ENCODE results near the gene CBLB. TPM values are rescaled to one million over a fixed set of nuclear protein-coding genes. Genes with fewer than 3 reads are reported as not detected.

Gene CBLB
- total and polyA plus RNA-seq, 9 donors = 19.5 to 31.4 (median 21.0) TPM

GRCh38 chr3:105688821-105689220 lies 180.0 kb downstream of the CBLB start:
- Histone ChIP-seq H3K36me3 (ENCODE audit: control insufficient read depth, insufficient read depth, low read length) (peaks cover 12% of the 10 kb centered on the region), H3K9me3 (replicated peaks; ENCODE audit: control insufficient read depth, low read depth, low read length) (no peaks in the 10 kb centered on the region), H3K4me3 (ENCODE audit: low read length) (no peak overlapping the region), H3K27ac (ENCODE audit: low read length) (no peak overlapping the region), H3K4me1 (ENCODE audit: control insufficient read depth, insufficient read depth, low read length) (no peaks in the 10 kb centered on the region), H3K27me3 (ENCODE audit: control insufficient read depth, insufficient read depth, low read length) (no peaks in the 10 kb centered on the region)
- WGBS (ENCODE audit: insufficient coverage) = no CpG with 5 or more reads among the region's 1 CpG
- no peak for DNase-seq

DNA sequence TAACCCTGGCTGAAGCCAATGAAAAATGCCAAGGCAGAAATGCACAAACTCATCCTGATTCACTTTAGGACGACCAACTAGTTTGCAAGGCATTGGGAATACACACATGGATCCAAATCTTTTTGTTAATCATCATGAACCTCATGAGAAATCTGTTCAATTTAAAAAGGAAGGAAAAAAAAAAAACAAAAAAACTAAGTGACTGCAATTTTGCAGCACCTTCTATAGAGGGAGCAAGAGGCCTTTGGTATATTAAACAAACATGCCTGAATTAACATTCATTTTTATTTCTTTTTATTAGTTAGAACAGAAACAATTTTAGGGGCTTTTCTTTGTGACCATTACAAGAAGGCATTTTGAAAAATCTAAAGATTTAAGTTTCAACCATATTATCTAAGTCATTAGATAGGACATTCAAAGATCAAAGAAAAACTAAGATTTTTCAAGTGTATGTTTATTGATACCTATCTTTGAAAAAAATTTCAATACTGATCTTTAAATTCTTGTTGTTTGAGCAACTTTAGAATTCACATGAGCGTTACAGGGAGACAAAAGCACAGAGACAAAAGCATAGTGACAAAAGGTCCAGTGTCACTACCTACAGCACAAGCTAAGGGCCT lies 182.4 kb downstream of the CBLB start:
- H3K4me3 ChIP-seq (ENCODE audit: low read length) = no peak overlapping the region
- no peaks in the 10 kb centered on the region for H3K27me3 ChIP-seq (ENCODE audit: control insufficient read depth, insufficient read depth, low read length)
- DNase-seq = peak; percentile 43
- H3K36me3 ChIP-seq (ENCODE audit: control insufficient read depth, insufficient read depth, low read length) = peaks cover 3% of the 10 kb centered on the region
- no peaks in the 10 kb centered on the region for H3K9me3 ChIP-seq (replicated peaks; ENCODE audit: control insufficient read depth, low read depth, low read length)
- no CpG with 5 or more reads among the region's 2 CpGs for WGBS (ENCODE audit: insufficient coverage)
- no peaks in the 10 kb centered on the region for H3K4me1 ChIP-seq (ENCODE audit: control insufficient read depth, insufficient read depth, low read length)
- H3K27ac ChIP-seq (ENCODE audit: low read length) = no peak overlapping the region

- Histone ChIP-seq H3K27me3 (ENCODE audit: control insufficient read depth, insufficient read depth, low read length) (no peaks in the 10 kb centered on the region), H3K4me3 (ENCODE audit: low read length) (no peak overlapping the region), H3K27ac (ENCODE audit: low read length) (no peak overlapping the region), H3K9me3 (replicated peaks; ENCODE audit: control insufficient read depth, low read depth, low read length) (no peaks in the 10 kb centered on the region), H3K4me1 (ENCODE audit: control insufficient read depth, insufficient read depth, low read length) (no peaks in the 10 kb centered on the region), H3K36me3 (ENCODE audit: control insufficient read depth, insufficient read depth, low read length) (peaks cover 22% of the 10 kb centered on the region)
- DNase-seq = no peak
- WGBS (ENCODE audit: insufficient coverage) = no CpG with 5 or more reads among the region's 2 CpGs
Measured at GRCh38 chr3:105679951-105680350, 188.9 kb downstream of the CBLB start.

DNA sequence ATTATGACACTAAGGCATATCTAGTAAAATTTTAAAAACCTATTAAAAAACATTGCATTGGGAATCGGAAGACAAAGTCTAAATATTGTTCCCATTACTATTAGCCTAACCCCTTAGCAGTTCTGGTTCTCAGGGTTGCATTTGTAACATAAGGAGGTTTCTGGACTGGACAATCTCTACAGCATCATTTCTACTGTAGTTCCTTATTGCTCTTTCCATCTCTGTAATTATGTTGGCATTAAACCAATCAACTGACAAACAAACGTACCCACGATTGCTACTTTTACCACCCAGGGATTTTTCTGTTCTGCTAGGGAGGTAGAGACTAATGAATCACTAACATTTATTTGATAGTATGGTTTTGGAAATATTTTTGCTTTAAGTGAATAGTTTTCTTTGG lies 190.8 kb downstream of the CBLB start:
- Histone ChIP-seq H3K36me3 (ENCODE audit: control insufficient read depth, insufficient read depth, low read length) (peaks cover 30% of the 10 kb centered on the region), H3K4me1 (ENCODE audit: control insufficient read depth, insufficient read depth, low read length) (no peaks in the 10 kb centered on the region), H3K9me3 (replicated peaks; ENCODE audit: control insufficient read depth, low read depth, low read length) (no peaks in the 10 kb centered on the region), H3K4me3 (ENCODE audit: low read length) (no peak overlapping the region), H3K27ac (ENCODE audit: low read length) (no peak overlapping the region), H3K27me3 (ENCODE audit: control insufficient read depth, insufficient read depth, low read length) (no peaks in the 10 kb centered on the region)
- no peak for DNase-seq
- WGBS (ENCODE audit: insufficient coverage) = no CpG with 5 or more reads among the region's 3 CpGs

DNA sequence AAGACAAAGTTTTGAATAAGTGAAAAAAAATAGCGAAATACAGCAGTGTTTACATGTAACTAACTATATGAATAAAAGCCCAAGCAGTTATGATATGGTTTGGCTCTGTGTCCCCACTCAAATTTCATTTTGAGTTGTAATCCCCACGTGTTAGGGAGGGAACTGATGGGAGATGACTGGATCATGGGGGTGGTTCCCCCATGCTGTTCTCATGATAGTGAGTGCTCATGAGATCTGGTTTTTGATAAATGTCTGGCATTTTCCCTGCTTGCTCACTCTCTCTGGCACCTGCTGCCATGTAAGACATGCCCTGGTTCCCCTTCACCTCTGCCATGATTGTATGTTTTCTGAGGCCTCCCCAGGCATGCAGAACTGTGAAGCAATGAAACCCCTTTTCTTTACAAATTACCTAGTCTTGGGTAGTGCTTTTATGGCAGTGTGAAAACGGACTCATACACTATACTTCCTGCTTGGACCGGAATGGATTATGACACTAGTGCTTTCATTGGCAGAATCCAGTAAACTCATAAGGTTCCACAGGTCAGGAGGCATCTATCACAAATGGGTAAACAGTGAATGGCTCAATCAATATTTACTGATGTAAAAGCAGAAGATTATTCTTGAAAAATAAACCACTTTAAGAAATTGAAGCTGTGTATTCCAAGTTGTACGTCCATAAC lies 192.1 kb downstream of the CBLB start:
- no peak for DNase-seq
- peaks cover 31% of the 10 kb centered on the region for H3K36me3 ChIP-seq (ENCODE audit: control insufficient read depth, insufficient read depth, low read length)
- H3K27ac ChIP-seq (ENCODE audit: low read length) = no peak overlapping the region
- H3K4me3 ChIP-seq (ENCODE audit: low read length) = no peak overlapping the region
- H3K9me3 ChIP-seq (replicated peaks; ENCODE audit: control insufficient read depth, low read depth, low read length) = no peaks in the 10 kb centered on the region
- no peaks in the 10 kb centered on the region for H3K27me3 ChIP-seq (ENCODE audit: control insufficient read depth, insufficient read depth, low read length)
- no peaks in the 10 kb centered on the region for H3K4me1 ChIP-seq (ENCODE audit: control insufficient read depth, insufficient read depth, low read length)
- WGBS (ENCODE audit: insufficient coverage) = 100% methylated on average over 1 of the region's 5 CpGs

- Histone ChIP-seq H3K36me3 (ENCODE audit: control insufficient read depth, insufficient read depth, low read length) (peaks cover 24% of the 10 kb centered on the region), H3K27ac (ENCODE audit: low read length) (no peak overlapping the region), H3K4me1 (ENCODE audit: control insufficient read depth, insufficient read depth, low read length) (no peaks in the 10 kb centered on the region), H3K4me3 (ENCODE audit: low read length) (no peak overlapping the region), H3K27me3 (ENCODE audit: control insufficient read depth, insufficient read depth, low read length) (no peaks in the 10 kb centered on the region), H3K9me3 (replicated peaks; ENCODE audit: control insufficient read depth, low read depth, low read length) (no peaks in the 10 kb centered on the region)
- DNase-seq = no peak
Measured at GRCh38 chr3:105674437-105675065, 194.3 kb downstream of the CBLB start.

GRCh38 chr3:105672996-105673395 lies 195.8 kb downstream of the CBLB start:
- DNase-seq = no peak
- peaks cover 26% of the 10 kb centered on the region for H3K36me3 ChIP-seq (ENCODE audit: control insufficient read depth, insufficient read depth, low read length)
- 100% methylated on average over 2 of the region's 5 CpGs for WGBS (ENCODE audit: insufficient coverage)

DNA sequence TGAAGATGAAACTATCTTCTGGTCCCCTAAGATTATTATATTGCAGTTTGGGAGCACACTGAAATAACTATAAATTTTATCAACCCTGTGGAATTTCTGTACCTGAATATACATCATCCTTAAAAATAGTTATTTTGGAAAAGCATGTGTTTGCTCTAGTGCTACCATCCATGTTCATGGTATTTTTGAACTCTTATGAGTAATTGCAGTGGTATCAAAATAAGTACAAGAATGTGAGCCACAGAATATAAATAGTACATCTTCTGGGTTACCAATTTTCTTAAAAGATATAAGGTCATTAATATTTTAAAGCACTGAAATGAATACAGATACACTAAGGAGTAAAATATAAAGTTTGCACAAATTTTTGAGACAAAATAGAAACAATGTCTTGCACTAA lies 206.5 kb downstream of the CBLB start:
- no peaks in the 10 kb centered on the region for H3K27me3 ChIP-seq (ENCODE audit: control insufficient read depth, insufficient read depth, low read length)
- H3K9me3 ChIP-seq (replicated peaks; ENCODE audit: control insufficient read depth, low read depth, low read length) = no peaks in the 10 kb centered on the region
- no peak overlapping the region for H3K27ac ChIP-seq (ENCODE audit: low read length)
- no peak overlapping the region for H3K4me3 ChIP-seq (ENCODE audit: low read length)
- no peak for DNase-seq
- peaks cover 16% of the 10 kb centered on the region for H3K36me3 ChIP-seq (ENCODE audit: control insufficient read depth, insufficient read depth, low read length)
- no peaks in the 10 kb centered on the region for H3K4me1 ChIP-seq (ENCODE audit: control insufficient read depth, insufficient read depth, low read length)

More at GRCh38 chr3:105672996-105673395, 195.8 kb downstream of the CBLB start:
- Histone ChIP-seq H3K4me3 (ENCODE audit: low read length) (no peak overlapping the region), H3K27me3 (ENCODE audit: control insufficient read depth, insufficient read depth, low read length) (no peaks in the 10 kb centered on the region), H3K27ac (ENCODE audit: low read length) (no peak overlapping the region), H3K9me3 (replicated peaks; ENCODE audit: control insufficient read depth, low read depth, low read length) (no peaks in the 10 kb centered on the region), H3K4me1 (ENCODE audit: control insufficient read depth, insufficient read depth, low read length) (no peaks in the 10 kb centered on the region)

GRCh38 chr3:105661461-105661860 lies 207.4 kb downstream of the CBLB start:
- no CpG with 5 or more reads among the region's 3 CpGs for WGBS (ENCODE audit: insufficient coverage)
- Histone ChIP-seq H3K36me3 (ENCODE audit: control insufficient read depth, insufficient read depth, low read length) (peaks cover 16% of the 10 kb centered on the region), H3K4me3 (ENCODE audit: low read length) (no peak overlapping the region), H3K9me3 (replicated peaks; ENCODE audit: control insufficient read depth, low read depth, low read length) (no peaks in the 10 kb centered on the region), H3K4me1 (ENCODE audit: control insufficient read depth, insufficient read depth, low read length) (no peaks in the 10 kb centered on the region), H3K27me3 (ENCODE audit: control insufficient read depth, insufficient read depth, low read length) (no peaks in the 10 kb centered on the region), H3K27ac (ENCODE audit: low read length) (no peak overlapping the region)
- peak; percentile 27 for DNase-seq

GRCh38 chr3:105656651-105657504 lies 211.9 kb downstream of the CBLB start:
- Histone ChIP-seq H3K27me3 (ENCODE audit: control insufficient read depth, insufficient read depth, low read length) (no peaks in the 10 kb centered on the region), H3K27ac (ENCODE audit: low read length) (no peak overlapping the region), H3K36me3 (ENCODE audit: control insufficient read depth, insufficient read depth, low read length) (peaks cover 12% of the 10 kb centered on the region), H3K9me3 (replicated peaks; ENCODE audit: control insufficient read depth, low read depth, low read length) (no peaks in the 10 kb centered on the region), H3K4me1 (ENCODE audit: control insufficient read depth, insufficient read depth, low read length) (no peaks in the 10 kb centered on the region), H3K4me3 (ENCODE audit: low read length) (no peak overlapping the region)
- no CpG with 5 or more reads among the region's 1 CpG for whole genome bisulfite sequencing (ENCODE audit: insufficient coverage)
- DNase-seq = no peak

Measured in muscle of leg (tissue), 11 donors.